Osteoblast (primary cell): ENCODE measurements around the gene CMSS1. TPM values are rescaled to one million over a fixed set of nuclear protein-coding genes. Genes with fewer than 3 reads are reported as not detected.

Experiments
- DNase-seq: peaks from one replicate; pipeline ENCODE4 v3.0.0; 2011; ENCODE audit warnings: low spot score, mixed read lengths; ENCODE audit not compliant: insufficient read length; ENCODE audit errors: missing footprints
- H2AFZ ChIP-seq: 2 replicates; pipeline ENCODE4 v1.6.0; 2011; ENCODE audit warnings: mild to moderate bottlenecking, low read length
- H3K27ac ChIP-seq: 2 replicates; pipeline ENCODE4 v1.5.1; 2011; ENCODE audit warnings: mild to moderate bottlenecking, low read depth, low read length, moderate library complexity
- H3K27me3 ChIP-seq: 2 replicates; pipeline ENCODE4 v1.6.0; 2012; ENCODE audit warnings: mild to moderate bottlenecking, control low read depth, inconsistent platforms, low read length, moderate library complexity; ENCODE audit not compliant: insufficient read depth
- H3K36me3 ChIP-seq: 2 replicates; pipeline ENCODE4 v1.5.1; 2011; ENCODE audit warnings: mild to moderate bottlenecking, low read length, control low read depth, moderate library complexity; ENCODE audit not compliant: insufficient read depth
- H3K4me1 ChIP-seq: 2 replicates; pipeline ENCODE4 v1.5.1; 2011; ENCODE audit warnings: mild to moderate bottlenecking, low read length, control low read depth, moderate library complexity; ENCODE audit not compliant: insufficient read depth
- H3K4me2 ChIP-seq: 2 replicates; pipeline ENCODE4 v1.6.0; 2011; ENCODE audit warnings: mild to moderate bottlenecking, low read length; ENCODE audit not compliant: insufficient read depth
- H3K4me3 ChIP-seq: fragments of 200-600 bp; sonication (generic); 3 replicates; pipeline ENCODE4 v1.5.1; 2012; ENCODE audit warnings: mild to moderate bottlenecking, low read length, inconsistent platforms; ENCODE audit not compliant: insufficient read depth
- H3K79me2 ChIP-seq: 2 replicates; pipeline ENCODE4 v1.6.0; 2012; ENCODE audit warnings: mild to moderate bottlenecking, low read length, control low read depth, inconsistent platforms; ENCODE audit not compliant: insufficient read depth
- H3K9me3 ChIP-seq: 2 replicates; pipeline ENCODE4 v1.5.1; 2011; ENCODE audit warnings: low read depth, low read length, control low read depth
- H4K20me1 ChIP-seq: 2 replicates; pipeline ENCODE4 v1.6.0; 2012; ENCODE audit warnings: mild to moderate bottlenecking, low read length, control low read depth; ENCODE audit not compliant: insufficient read depth
- small RNA-seq: library from RNA; depleted of rRNA; stranded (forward); fragments of <200 nt; gene quantifications from one replicate; pipeline ENCODE3, GENCODE V24; 2012
- total RNA-seq: library from RNA; depleted of rRNA; stranded (reverse); fragments of >200 nt; gene quantifications from 2 replicates; pipeline ENCODE4 v1.2.3, GENCODE V29; 2012
- TF ChIP-seq, protein P1 (sequence below): IDR thresholded peaks from 2 replicates; pipeline ENCODE4 v1.5.1; 2011; ENCODE audit warnings: mild to moderate bottlenecking, low read depth, low read length, moderate library complexity; ENCODE audit errors: extremely low read depth

CMSS1 gene
- total RNA-seq, 1 donor, result 15.9 TPM

DNA sequence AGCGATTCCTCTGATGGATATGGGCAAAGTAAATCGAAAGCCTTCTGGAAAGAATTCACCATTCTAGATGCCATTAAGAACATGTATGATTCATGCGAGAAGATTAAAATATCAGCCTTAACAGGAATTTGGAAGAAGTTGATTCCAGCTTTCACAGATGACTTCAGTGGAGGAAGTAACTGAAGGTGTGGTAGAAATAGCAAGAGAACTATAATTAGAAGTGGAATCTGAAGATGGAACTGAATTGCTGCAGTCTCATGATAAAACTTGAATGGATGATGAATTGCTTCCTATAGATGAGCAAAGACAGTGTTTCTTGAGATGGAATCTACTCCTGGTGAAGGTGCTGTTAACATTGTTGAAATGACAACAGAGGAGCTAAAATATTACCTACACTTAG, 413.0 kb downstream of the CMSS1 start:
- Histone ChIP-seq H3K36me3 (no peaks in the 10 kb centered on the region), H3K4me1 (peaks cover 17% of the 10 kb centered on the region), H3K4me2 (no peak overlapping the region), H3K27ac (no peak overlapping the region), H3K9me3 (no peaks in the 10 kb centered on the region), H3K79me2 (no peaks in the 10 kb centered on the region), H2AFZ (no peak overlapping the region), H4K20me1 (no peaks in the 10 kb centered on the region), H3K27me3 (no peaks in the 10 kb centered on the region), H3K4me3 (no peak overlapping the region)
- TF ChIP-seq, protein P1, sequence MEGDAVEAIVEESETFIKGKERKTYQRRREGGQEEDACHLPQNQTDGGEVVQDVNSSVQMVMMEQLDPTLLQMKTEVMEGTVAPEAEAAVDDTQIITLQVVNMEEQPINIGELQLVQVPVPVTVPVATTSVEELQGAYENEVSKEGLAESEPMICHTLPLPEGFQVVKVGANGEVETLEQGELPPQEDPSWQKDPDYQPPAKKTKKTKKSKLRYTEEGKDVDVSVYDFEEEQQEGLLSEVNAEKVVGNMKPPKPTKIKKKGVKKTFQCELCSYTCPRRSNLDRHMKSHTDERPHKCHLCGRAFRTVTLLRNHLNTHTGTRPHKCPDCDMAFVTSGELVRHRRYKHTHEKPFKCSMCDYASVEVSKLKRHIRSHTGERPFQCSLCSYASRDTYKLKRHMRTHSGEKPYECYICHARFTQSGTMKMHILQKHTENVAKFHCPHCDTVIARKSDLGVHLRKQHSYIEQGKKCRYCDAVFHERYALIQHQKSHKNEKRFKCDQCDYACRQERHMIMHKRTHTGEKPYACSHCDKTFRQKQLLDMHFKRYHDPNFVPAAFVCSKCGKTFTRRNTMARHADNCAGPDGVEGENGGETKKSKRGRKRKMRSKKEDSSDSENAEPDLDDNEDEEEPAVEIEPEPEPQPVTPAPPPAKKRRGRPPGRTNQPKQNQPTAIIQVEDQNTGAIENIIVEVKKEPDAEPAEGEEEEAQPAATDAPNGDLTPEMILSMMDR, result no peak
- no peak for DNase-seq

Small RNA genes within 50 kb of the gene (small RNA-seq; reads per million reads assigned to genes)
- not detected for gene MIR3921

Other genes starting within 250 kb of the CMSS1 start
- 311 and 720 TPM in 2 replicates for gene COL8A1, start 179.3 kb upstream of the CMSS1 start, total RNA-seq